BE2C (cell line): ENCODE results near the gene PDAP1.
"Not testable (repeated sequence)": the region's sequence is repeated elsewhere in the genome, so short reads cannot be mapped to it uniquely, and the experiment has no call there.

ENCODE experiments used
- DNase-seq: peaks from one replicate; pipeline ENCODE4 v3.0.0-alpha.2; 2020
- H3K27me3 ChIP-seq: fragments of 250-450 bp; sonication (Bioruptor Pico); 2 replicates; pipeline ENCODE4 v1.5.1; 2020; ENCODE audit warnings: mild to moderate bottlenecking
- H3K36me3 ChIP-seq: fragments of 250-450 bp; sonication (Bioruptor Pico); 2 replicates; pipeline ENCODE4 v1.5.1; 2020; ENCODE audit warnings: mild to moderate bottlenecking
- H3K4me1 ChIP-seq: fragments of 250-450 bp; sonication (Bioruptor Pico); 2 replicates; pipeline ENCODE4 v1.5.1; 2020
- H3K4me3 ChIP-seq: 2 replicates; pipeline ENCODE4 v1.5.1; 2011; ENCODE audit warnings: low read depth, low read length
- H3K9me3 ChIP-seq: fragments of 250-450 bp; sonication (Bioruptor Pico); 2 replicates; pipeline ENCODE4 v1.5.1; 2020
- CTCF ChIP-seq: IDR thresholded peaks from 2 replicates; pipeline ENCODE4 v1.5.1; 2012; ENCODE audit warnings: mild to moderate bottlenecking, low read depth, low read length

PDAP1 gene

GRCh38 chr7:99390941-99391602 is 17.3 kb downstream of the PDAP1 start:
- peaks cover 6% of the 10 kb centered on the region; the same call in 1 of the 2 replicates for H3K4me1 ChIP-seq
- TF ChIP-seq CTCF: no peak
- DNase-seq: peak; percentile 58
- no peak overlapping the region for H3K4me3 ChIP-seq
- no peaks in the 10 kb centered on the region for H3K9me3 ChIP-seq
- no peaks in the 10 kb centered on the region for H3K27me3 ChIP-seq
- peaks cover 13% of the 10 kb centered on the region for H3K36me3 ChIP-seq

- Histone ChIP-seq H3K9me3 (no peaks in the 10 kb centered on the region), H3K4me3 (no peak overlapping the region), H3K4me1 (peaks cover 6% of the 10 kb centered on the region; the same call in 1 of the 2 replicates), H3K36me3 (peaks cover under 1% of the 10 kb centered on the region; the same call in 1 of the 2 replicates), H3K27me3 (no peaks in the 10 kb centered on the region)
- DNase-seq: no peak
- no peak for TF ChIP-seq CTCF
Observed at GRCh38 chr7:99389772-99390171, 18.6 kb downstream of the PDAP1 start.

- no peaks in the 10 kb centered on the region for H3K4me1 ChIP-seq
- no peaks in the 10 kb centered on the region for H3K27me3 ChIP-seq
- H3K4me3 ChIP-seq: no peak overlapping the region
- TF ChIP-seq CTCF: no peak
- no peaks in the 10 kb centered on the region for H3K9me3 ChIP-seq
- no peak for DNase-seq
- no peaks in the 10 kb centered on the region; the same call in 1 of the 2 replicates for H3K36me3 ChIP-seq
Observed at GRCh38 chr7:99387912-99388311, 20.5 kb downstream of the PDAP1 start.

GRCh38 chr7:99387239-99387635 is 21.2 kb downstream of the PDAP1 start:
- H3K4me1 ChIP-seq, H3K27me3 ChIP-seq, H3K4me3 ChIP-seq, H3K36me3 ChIP-seq, DNase-seq, H3K9me3 ChIP-seq: not testable (repeated sequence)

- peak; percentile 43 for DNase-seq
- Histone ChIP-seq H3K4me3 (no peak overlapping the region), H3K36me3 (no peaks in the 10 kb centered on the region; the same call in 1 of the 2 replicates), H3K9me3 (no peaks in the 10 kb centered on the region), H3K27me3 (no peaks in the 10 kb centered on the region), H3K4me1 (peaks cover 1% of the 10 kb centered on the region)
- peak; percentile 49 for TF ChIP-seq CTCF
Observed at GRCh38 chr7:99386584-99387238, 21.7 kb downstream of the PDAP1 start.

- TF ChIP-seq CTCF: no peak
- Histone ChIP-seq H3K9me3 (no peaks in the 10 kb centered on the region), H3K27me3 (no peaks in the 10 kb centered on the region), H3K4me3 (no peak overlapping the region), H3K4me1 (peaks cover 6% of the 10 kb centered on the region), H3K36me3 (no peaks in the 10 kb centered on the region; the same call in 1 of the 2 replicates)
- no peak for DNase-seq
Observed at GRCh38 chr7:99385564-99385963, 22.8 kb downstream of the PDAP1 start.
